ENCODE data around the gene SLC26A9. TPM values are rescaled to one million over a fixed set of nuclear protein-coding genes. Genes with fewer than 3 reads are reported as not detected.
"Not testable (repeated sequence)": the region's sequence is repeated elsewhere in the genome, so short reads cannot be mapped to it uniquely, and the experiment has no call there.

The SLC26A9 gene
- total RNA-seq, 5 donors from 2014 or later (not counting 1 experiment from before 2014, with no cell fraction given), result 0.06 TPM; not detected in 4

GRCh38 chr1:205905095-205905494 lies 38.2 kb downstream of the SLC26A9 start:
- H3K36me3 Mint-ChIP-seq; DNase-seq; H3K27me3 ChIP-seq (replicated peaks in 1 of 2; ENCODE audit: control insufficient read depth in 2 of 2, extremely low read depth in 1 of 2, insufficient read depth in 2 of 2, low read length in 1 of 2); H3K4me3 Mint-ChIP-seq; H3K27me3 Mint-ChIP-seq; H3K27ac Mint-ChIP-seq; POLR2A ChIA-PET; CTCF ChIA-PET; H3K4me3 ChIP-seq (ENCODE audit: control insufficient read depth in 1 of 2, extremely low read depth in 1 of 2, low read length in 1 of 2); H3K4me1 ChIP-seq (ENCODE audit: control insufficient read depth in 1 of 2, extremely low read depth in 1 of 2, insufficient read depth in 2 of 2, low read length in 2 of 2); H3K4me1 Mint-ChIP-seq; H3K27ac ChIP-seq (ENCODE audit: low read length); ATAC-seq (replicated peaks in 1 of 4); H3K36me3 ChIP-seq (ENCODE audit: control insufficient read depth in 2 of 2, extremely low read depth in 1 of 2, insufficient read depth in 1 of 2, low read length in 1 of 2); H3K9me3 Mint-ChIP-seq; H3K9me3 ChIP-seq: not testable (repeated sequence)
- WGBS (ENCODE audit: insufficient coverage), result no CpG with 5 or more reads among the region's 3 CpGs

GRCh38 chr1:205896351-205896750 lies 46.9 kb downstream of the SLC26A9 start:
- Mint-ChIP-seq H3K36me3 (peaks cover 27% of the 10 kb centered on the region), H3K9me3 (peaks cover 9 to 28% (median 11%) of the 10 kb centered on the region in 3 donors), H3K4me3 (no peak overlapping the region), H3K4me1 (peaks cover 0 to 2% (median 2%) of the 10 kb centered on the region in 3 donors), H3K27me3 (peaks cover 6 to 17% of the 10 kb centered on the region in 2 donors), H3K27ac (no peak overlapping the region)
- 100% methylated on average over 1 of the region's 1 CpG for WGBS (ENCODE audit: insufficient coverage)
- Histone ChIP-seq H3K9me3 (peaks cover 2% of the 10 kb centered on the region), H3K36me3 (ENCODE audit: control insufficient read depth in 2 of 2, extremely low read depth in 1 of 2, insufficient read depth in 1 of 2, low read length in 1 of 2) (no peaks in the 10 kb centered on the region), H3K27me3 (replicated peaks in 1 of 2; ENCODE audit: control insufficient read depth in 2 of 2, extremely low read depth in 1 of 2, insufficient read depth in 2 of 2, low read length in 1 of 2) (peaks cover 0 to 17% of the 10 kb centered on the region in 2 experiments), H3K4me3 (ENCODE audit: control insufficient read depth in 1 of 2, extremely low read depth in 1 of 2, low read length in 1 of 2) (no peak overlapping the region), H3K27ac (ENCODE audit: low read length) (no peak overlapping the region), H3K4me1 (ENCODE audit: control insufficient read depth in 1 of 2, extremely low read depth in 1 of 2, insufficient read depth in 2 of 2, low read length in 2 of 2) (peaks cover 0 to 7% of the 10 kb centered on the region in 2 experiments)
- POLR2A ChIA-PET, result no interaction called here
- ATAC-seq (replicated peaks in 1 of 4), result no peak
- no peak for DNase-seq
- CTCF ChIA-PET, result no interaction called here

- H3K4me1 Mint-ChIP-seq; H3K4me3 Mint-ChIP-seq; H3K27ac Mint-ChIP-seq; H3K4me1 ChIP-seq (ENCODE audit: control insufficient read depth in 1 of 2, extremely low read depth in 1 of 2, insufficient read depth in 2 of 2, low read length in 2 of 2); H3K4me3 ChIP-seq (ENCODE audit: control insufficient read depth in 1 of 2, extremely low read depth in 1 of 2, low read length in 1 of 2); DNase-seq; H3K27ac ChIP-seq (ENCODE audit: low read length); H3K9me3 ChIP-seq; H3K27me3 ChIP-seq (replicated peaks in 1 of 2; ENCODE audit: control insufficient read depth in 2 of 2, extremely low read depth in 1 of 2, insufficient read depth in 2 of 2, low read length in 1 of 2); POLR2A ChIA-PET; ATAC-seq (replicated peaks in 1 of 4); H3K36me3 ChIP-seq (ENCODE audit: control insufficient read depth in 2 of 2, extremely low read depth in 1 of 2, insufficient read depth in 1 of 2, low read length in 1 of 2); CTCF ChIA-PET: not testable (repeated sequence)
- peaks cover 39% of the 10 kb centered on the region for H3K36me3 Mint-ChIP-seq
- WGBS (ENCODE audit: insufficient coverage), result no CpG with 5 or more reads among the region's 3 CpGs
- peaks cover 5 to 25% of the 10 kb centered on the region in 2 donors for H3K27me3 Mint-ChIP-seq
- H3K9me3 Mint-ChIP-seq, result peaks cover 18 to 37% (median 18%) of the 10 kb centered on the region in 3 donors
These were observed 49.1 kb downstream of the SLC26A9 start for GRCh38 chr1:205894119-205894518.

GRCh38 chr1:205892175-205892574 lies 51.1 kb downstream of the SLC26A9 start:
- not testable (repeated sequence) for H3K27ac Mint-ChIP-seq

GRCh38 chr1:205891481-205891880 lies 51.8 kb downstream of the SLC26A9 start:
- no CpG with 5 or more reads among the region's 2 CpGs for WGBS (ENCODE audit: insufficient coverage)
- DNase-seq; H3K27me3 ChIP-seq (replicated peaks in 1 of 2; ENCODE audit: control insufficient read depth in 2 of 2, extremely low read depth in 1 of 2, insufficient read depth in 2 of 2, low read length in 1 of 2); POLR2A ChIA-PET; H3K9me3 ChIP-seq; H3K36me3 ChIP-seq (ENCODE audit: control insufficient read depth in 2 of 2, extremely low read depth in 1 of 2, insufficient read depth in 1 of 2, low read length in 1 of 2); H3K27ac Mint-ChIP-seq; H3K4me1 ChIP-seq (ENCODE audit: control insufficient read depth in 1 of 2, extremely low read depth in 1 of 2, insufficient read depth in 2 of 2, low read length in 2 of 2); H3K27ac ChIP-seq (ENCODE audit: low read length); H3K4me3 ChIP-seq (ENCODE audit: control insufficient read depth in 1 of 2, extremely low read depth in 1 of 2, low read length in 1 of 2); ATAC-seq (replicated peaks in 1 of 4); CTCF ChIA-PET; H3K4me1 Mint-ChIP-seq; H3K4me3 Mint-ChIP-seq: not testable (repeated sequence)
- Mint-ChIP-seq H3K27me3 (peaks cover 5 to 23% of the 10 kb centered on the region in 2 donors), H3K9me3 (peaks cover 15 to 32% (median 19%) of the 10 kb centered on the region in 3 donors), H3K36me3 (peaks cover 37% of the 10 kb centered on the region)

More at GRCh38 chr1:205892175-205892574, 51.1 kb downstream of the SLC26A9 start:
- H3K36me3 ChIP-seq (ENCODE audit: control insufficient read depth in 2 of 2, extremely low read depth in 1 of 2, insufficient read depth in 1 of 2, low read length in 1 of 2); H3K4me3 Mint-ChIP-seq; CTCF ChIA-PET; H3K27me3 ChIP-seq (replicated peaks in 1 of 2; ENCODE audit: control insufficient read depth in 2 of 2, extremely low read depth in 1 of 2, insufficient read depth in 2 of 2, low read length in 1 of 2); H3K4me3 ChIP-seq (ENCODE audit: control insufficient read depth in 1 of 2, extremely low read depth in 1 of 2, low read length in 1 of 2); POLR2A ChIA-PET; ATAC-seq (replicated peaks in 1 of 4); H3K4me1 ChIP-seq (ENCODE audit: control insufficient read depth in 1 of 2, extremely low read depth in 1 of 2, insufficient read depth in 2 of 2, low read length in 2 of 2); H3K27ac ChIP-seq (ENCODE audit: low read length); H3K9me3 ChIP-seq; DNase-seq; H3K4me1 Mint-ChIP-seq: not testable (repeated sequence)
- peaks cover 5 to 23% of the 10 kb centered on the region in 2 donors for H3K27me3 Mint-ChIP-seq
- peaks cover 18 to 39% (median 23%) of the 10 kb centered on the region in 3 donors for H3K9me3 Mint-ChIP-seq
- H3K36me3 Mint-ChIP-seq, result peaks cover 42% of the 10 kb centered on the region
- 8% methylated on average over 2 of the region's 2 CpGs for WGBS (ENCODE audit: insufficient coverage)

- H3K4me3 ChIP-seq (ENCODE audit: control insufficient read depth in 1 of 2, extremely low read depth in 1 of 2, low read length in 1 of 2); ATAC-seq (replicated peaks in 1 of 4); H3K27me3 ChIP-seq (replicated peaks in 1 of 2; ENCODE audit: control insufficient read depth in 2 of 2, extremely low read depth in 1 of 2, insufficient read depth in 2 of 2, low read length in 1 of 2); DNase-seq; POLR2A ChIA-PET; H3K9me3 ChIP-seq; CTCF ChIA-PET; H3K27ac Mint-ChIP-seq; H3K36me3 ChIP-seq (ENCODE audit: control insufficient read depth in 2 of 2, extremely low read depth in 1 of 2, insufficient read depth in 1 of 2, low read length in 1 of 2); H3K4me1 Mint-ChIP-seq; H3K27ac ChIP-seq (ENCODE audit: low read length); H3K4me1 ChIP-seq (ENCODE audit: control insufficient read depth in 1 of 2, extremely low read depth in 1 of 2, insufficient read depth in 2 of 2, low read length in 2 of 2); H3K4me3 Mint-ChIP-seq: not testable (repeated sequence)
- peaks cover 32% of the 10 kb centered on the region for H3K36me3 Mint-ChIP-seq
- peaks cover 5 to 23% of the 10 kb centered on the region in 2 donors for H3K27me3 Mint-ChIP-seq
- WGBS (ENCODE audit: insufficient coverage), result 29% methylated on average over 2 of the region's 3 CpGs
- H3K9me3 Mint-ChIP-seq, result peaks cover 11 to 24% (median 13%) of the 10 kb centered on the region in 3 donors
These were observed 52.6 kb downstream of the SLC26A9 start for GRCh38 chr1:205890631-205891030.

GRCh38 chr1:205889706-205890105 lies 53.5 kb downstream of the SLC26A9 start:
- H3K4me3 Mint-ChIP-seq; DNase-seq; POLR2A ChIA-PET; H3K4me3 ChIP-seq (ENCODE audit: control insufficient read depth in 1 of 2, extremely low read depth in 1 of 2, low read length in 1 of 2); H3K27me3 ChIP-seq (replicated peaks in 1 of 2; ENCODE audit: control insufficient read depth in 2 of 2, extremely low read depth in 1 of 2, insufficient read depth in 2 of 2, low read length in 1 of 2); CTCF ChIA-PET; H3K36me3 ChIP-seq (ENCODE audit: control insufficient read depth in 2 of 2, extremely low read depth in 1 of 2, insufficient read depth in 1 of 2, low read length in 1 of 2); H3K9me3 ChIP-seq; H3K4me1 ChIP-seq (ENCODE audit: control insufficient read depth in 1 of 2, extremely low read depth in 1 of 2, insufficient read depth in 2 of 2, low read length in 2 of 2); ATAC-seq (replicated peaks in 1 of 4); H3K4me1 Mint-ChIP-seq; H3K27ac ChIP-seq (ENCODE audit: low read length); H3K27ac Mint-ChIP-seq: not testable (repeated sequence)
- Mint-ChIP-seq H3K36me3 (peaks cover 26% of the 10 kb centered on the region), H3K27me3 (peaks cover 5 to 23% of the 10 kb centered on the region in 2 donors), H3K9me3 (peaks cover 7 to 15% (median 13%) of the 10 kb centered on the region in 3 donors)
- 100% methylated on average over 3 of the region's 3 CpGs for WGBS (ENCODE audit: insufficient coverage)
